T-helper 17 cell (primary cell): ENCODE data around the gene FAM174B. TPM values are rescaled to one million over a fixed set of nuclear protein-coding genes. Genes with fewer than 3 reads are reported as not detected.
"Not testable (repeated sequence)": the region's sequence is repeated elsewhere in the genome, so short reads cannot be mapped to it uniquely, and the experiment has no call there.

Source experiments
- ATAC-seq: fragments of 150-1000 bp; cut with Tn5 transposase; 2 replicates; pipeline ENCODE4 v1.10.0; 2021; ENCODE audit warnings: mild to moderate bottlenecking, moderate library complexity
- DNase-seq, 3 donors: peaks; one replicate each; pipeline versions ENCODE4 v3.0.0 to v3.0.0-alpha.2; 2020 to 2021
- H3K9me3 ChIP-seq: one replicate; pipeline ENCODE4 v1.7.0; 2013; ENCODE audit warnings: low read length, mild to moderate bottlenecking; ENCODE audit not compliant: control insufficient read depth, poor library complexity, severe bottlenecking
- H3K27ac Mint-ChIP-seq: one replicate; pipeline ENCODE4 v1.8.0; 2022; ENCODE audit warnings: mild to moderate bottlenecking, moderate library complexity, mixed read lengths
- H3K27me3 Mint-ChIP-seq: one replicate; pipeline ENCODE4 v1.8.0; 2022; ENCODE audit warnings: mixed read lengths
- H3K36me3 Mint-ChIP-seq: one replicate; pipeline ENCODE4 v1.8.0; 2022; ENCODE audit warnings: low read depth, mixed read lengths
- H3K4me1 Mint-ChIP-seq: one replicate; pipeline ENCODE4 v1.8.0; 2022; ENCODE audit warnings: mild to moderate bottlenecking, mixed read lengths
- H3K4me3 Mint-ChIP-seq: one replicate; pipeline ENCODE4 v1.8.0; 2022; ENCODE audit warnings: mild to moderate bottlenecking, moderate library complexity, mixed read lengths
- total RNA-seq, 4 donors: library from RNA in 2 of 4; stranded (reverse) in 2 of 4; gene quantifications; one replicate each; pipeline ENCODE4 v1.2.3 and lab custom pipeline; 2022 to 2026

FAM174B gene
- total RNA-seq, 2 donors from 2014 or later, result 3.5 to 4.3 TPM

DNA sequence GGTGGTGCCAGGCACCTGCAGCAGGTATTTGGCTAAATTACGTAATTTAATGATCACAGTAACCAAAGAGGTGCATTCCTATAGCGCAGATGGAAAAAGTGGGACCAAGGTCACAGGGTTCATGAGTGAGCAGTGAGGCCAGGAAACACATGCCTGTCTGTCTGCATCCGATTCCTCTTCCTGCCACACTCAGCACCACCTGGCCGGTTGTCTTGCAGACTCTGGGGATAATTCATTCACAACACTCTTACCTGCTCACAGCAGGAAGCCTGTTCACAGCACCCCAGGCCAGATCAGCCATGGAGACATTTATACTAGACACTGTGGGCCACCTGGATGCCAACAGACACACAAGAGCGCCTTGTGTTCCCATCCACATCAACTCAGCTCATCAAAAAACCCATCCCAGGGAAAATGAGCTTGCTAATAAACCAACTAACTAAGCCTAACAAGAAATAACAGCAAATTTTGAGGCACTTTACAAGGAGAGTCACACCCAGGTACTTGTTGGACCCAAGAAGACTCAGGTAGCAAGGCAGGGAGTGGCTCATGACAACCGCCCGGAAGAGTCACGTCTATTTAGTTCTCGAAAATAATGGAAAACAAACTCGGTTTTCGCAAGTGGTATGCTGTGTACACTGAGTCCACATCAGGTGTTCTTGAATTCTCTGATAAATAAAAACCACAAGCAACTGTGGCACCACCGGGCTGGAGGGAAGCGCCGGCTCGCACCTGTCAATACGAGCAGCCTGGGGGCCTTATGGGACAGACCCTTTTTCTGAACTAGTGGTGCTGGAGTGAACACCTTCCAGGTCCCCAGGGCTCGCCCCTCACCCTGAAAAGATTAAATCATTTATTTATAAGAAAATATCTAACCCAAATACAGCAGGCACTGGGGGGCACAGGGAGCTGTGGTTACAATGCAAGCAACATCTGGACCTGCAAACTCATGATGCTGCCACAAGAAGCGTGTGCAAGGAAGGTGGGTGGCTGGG lies 40.5 kb downstream of the FAM174B start:
- ATAC-seq (no peak), DNase-seq (no peak)
- H3K9me3 ChIP-seq, result no peaks in the 10 kb centered on the region
- Mint-ChIP-seq H3K36me3 (no peaks in the 10 kb centered on the region), H3K4me1 (no peaks in the 10 kb centered on the region), H3K27me3 (peaks cover 9% of the 10 kb centered on the region), H3K27ac (no peak overlapping the region), H3K4me3 (no peak overlapping the region)

DNA sequence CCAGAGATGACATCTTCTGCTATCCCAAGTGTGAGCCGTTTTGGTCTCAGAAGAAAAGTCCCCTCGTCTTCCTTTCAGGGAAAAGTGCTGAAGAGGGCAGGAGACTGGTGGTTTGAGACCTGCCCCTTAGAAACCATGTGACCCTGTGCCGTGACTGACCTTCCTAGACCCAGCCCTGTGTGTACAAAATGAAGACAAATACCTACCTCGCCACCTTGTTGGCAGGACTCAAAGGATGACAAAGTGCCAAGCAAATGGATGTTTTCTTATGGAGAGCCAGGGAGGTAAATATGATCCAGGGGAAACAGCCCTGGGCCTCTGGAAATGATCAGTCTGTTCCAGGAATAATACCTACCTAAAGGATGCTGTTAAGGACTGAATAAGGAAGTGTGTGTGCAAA lies 41.3 kb downstream of the FAM174B start:
- H3K9me3 ChIP-seq, result no peaks in the 10 kb centered on the region
- H3K4me1 Mint-ChIP-seq, result no peaks in the 10 kb centered on the region
- H3K27ac Mint-ChIP-seq, result no peak overlapping the region
- DNase-seq (no peak), ATAC-seq (no peak)
- peaks cover 9% of the 10 kb centered on the region for H3K27me3 Mint-ChIP-seq
- H3K4me3 Mint-ChIP-seq, result no peak overlapping the region
- H3K36me3 Mint-ChIP-seq, result no peaks in the 10 kb centered on the region

DNA sequence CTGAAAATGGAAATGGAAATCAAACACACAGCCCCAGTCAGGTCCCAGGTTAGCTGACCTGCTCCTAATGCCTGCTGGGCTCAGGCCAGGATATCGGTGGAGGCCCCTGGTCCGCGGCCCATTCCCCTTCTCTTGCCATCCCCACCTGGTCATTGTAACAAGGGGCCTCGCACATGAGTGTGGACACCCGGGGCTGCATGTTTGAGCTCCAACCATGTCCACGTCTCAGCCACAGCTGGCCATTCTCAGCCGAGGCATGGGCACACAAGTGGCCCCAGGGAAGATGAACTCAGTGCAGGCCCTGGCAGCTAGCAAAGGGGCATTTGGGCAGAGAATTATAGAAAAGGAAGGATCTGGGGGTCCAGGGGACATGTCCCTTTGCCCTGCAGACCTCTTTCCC lies 41.7 kb downstream of the FAM174B start:
- Mint-ChIP-seq H3K27me3 (peaks cover 9% of the 10 kb centered on the region), H3K36me3 (no peaks in the 10 kb centered on the region), H3K4me1 (no peaks in the 10 kb centered on the region), H3K4me3 (no peak overlapping the region), H3K27ac (no peak overlapping the region)
- DNase-seq (no peak), ATAC-seq (no peak)
- no peaks in the 10 kb centered on the region for H3K9me3 ChIP-seq

DNA sequence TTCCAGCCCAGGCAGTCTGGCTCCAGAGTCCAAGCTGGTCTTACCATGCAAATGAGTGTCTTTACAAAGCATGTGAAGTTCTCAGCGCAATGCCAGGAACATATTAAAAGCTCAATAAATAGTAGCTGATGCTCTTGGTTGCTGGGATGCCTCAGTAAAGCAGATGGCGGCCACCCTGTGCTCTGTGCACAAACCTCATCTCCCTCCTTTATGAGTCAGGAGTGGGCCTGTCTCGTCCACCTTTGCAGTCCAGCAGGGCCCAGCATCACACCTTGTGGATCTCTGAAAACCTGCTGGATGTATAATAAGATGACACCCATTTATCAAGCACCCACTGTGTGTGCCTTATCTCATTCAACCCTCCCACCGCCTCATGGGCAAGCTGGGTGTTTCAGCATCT lies 42.7 kb downstream of the FAM174B start:
- DNase-seq (no peak), ATAC-seq (no peak)
- H3K36me3 Mint-ChIP-seq, result no peaks in the 10 kb centered on the region
- peaks cover 16% of the 10 kb centered on the region for H3K27me3 Mint-ChIP-seq
- no peaks in the 10 kb centered on the region for H3K9me3 ChIP-seq
- no peak overlapping the region for H3K27ac Mint-ChIP-seq
- no peak overlapping the region for H3K4me3 Mint-ChIP-seq
- H3K4me1 Mint-ChIP-seq, result no peaks in the 10 kb centered on the region

DNA sequence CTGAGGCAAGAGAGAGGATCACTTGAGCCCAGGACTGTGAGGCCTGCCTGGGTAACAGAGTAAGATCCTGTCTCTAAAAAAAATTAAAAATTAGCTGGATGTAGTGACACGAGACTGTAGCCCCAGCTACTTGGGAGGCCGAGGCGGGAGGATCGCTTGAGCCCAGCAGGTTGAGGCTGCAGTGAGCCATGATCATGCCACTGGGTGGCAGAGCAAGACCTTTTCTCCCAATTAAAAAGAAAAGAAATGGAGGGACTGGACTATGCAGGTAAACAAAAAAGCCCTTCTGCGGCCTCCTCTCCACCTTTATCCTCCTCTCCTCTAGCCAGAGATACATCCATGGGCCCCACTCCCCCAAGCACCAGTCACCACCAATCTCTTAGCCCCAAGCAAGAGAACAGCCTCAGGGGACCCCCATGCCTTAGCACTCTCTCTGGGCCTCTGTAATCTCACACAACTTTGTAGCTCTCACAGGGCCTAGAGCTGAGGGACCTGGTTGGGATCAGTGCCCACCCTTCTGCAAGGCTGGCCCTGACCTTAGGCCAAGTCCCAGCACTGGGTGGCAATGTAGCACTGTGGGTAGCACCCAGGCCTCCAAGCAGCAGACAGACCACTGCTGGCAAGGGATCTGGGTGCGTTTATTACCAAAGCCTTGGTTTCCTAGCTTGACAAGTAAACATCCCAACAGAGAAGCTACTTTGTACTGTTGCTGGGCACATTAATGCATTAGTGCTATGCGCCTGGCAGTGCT lies 43.4 kb downstream of the FAM174B start:
- no peaks in the 10 kb centered on the region for H3K36me3 Mint-ChIP-seq
- no peak overlapping the region for H3K4me3 Mint-ChIP-seq
- DNase-seq, result no peak
- H3K9me3 ChIP-seq, result no peaks in the 10 kb centered on the region
- no peaks in the 10 kb centered on the region for H3K4me1 Mint-ChIP-seq
- ATAC-seq, result no peak
- H3K27me3 Mint-ChIP-seq, result peaks cover 17% of the 10 kb centered on the region
- no peak overlapping the region for H3K27ac Mint-ChIP-seq

DNA sequence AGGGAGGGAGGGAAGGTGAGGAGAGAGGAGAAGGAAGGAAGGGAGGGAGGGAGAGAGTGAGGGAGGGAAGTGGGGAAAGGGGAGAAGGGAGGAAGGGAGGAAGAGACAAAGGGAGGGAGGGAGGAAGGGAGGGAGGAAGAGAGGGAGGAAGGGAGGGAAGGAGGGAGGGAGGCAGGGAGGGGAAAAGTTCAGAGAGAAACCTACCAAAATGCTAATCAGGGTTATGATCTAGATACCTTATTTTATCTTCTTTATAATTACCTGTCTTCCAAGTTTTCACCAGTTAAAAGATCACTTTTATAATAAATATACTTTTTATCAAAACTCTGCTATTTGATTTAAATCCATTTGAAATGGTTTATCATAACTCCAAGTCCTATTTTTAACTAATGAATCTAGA lies 44.4 kb downstream of the FAM174B start:
- no peak overlapping the region for H3K4me3 Mint-ChIP-seq
- no peaks in the 10 kb centered on the region for H3K4me1 Mint-ChIP-seq
- no peaks in the 10 kb centered on the region for H3K9me3 ChIP-seq
- DNase-seq, result no peak
- ATAC-seq, result no peak
- H3K27ac Mint-ChIP-seq, result no peak overlapping the region
- H3K36me3 Mint-ChIP-seq, result no peaks in the 10 kb centered on the region
- peaks cover 22% of the 10 kb centered on the region for H3K27me3 Mint-ChIP-seq

DNA sequence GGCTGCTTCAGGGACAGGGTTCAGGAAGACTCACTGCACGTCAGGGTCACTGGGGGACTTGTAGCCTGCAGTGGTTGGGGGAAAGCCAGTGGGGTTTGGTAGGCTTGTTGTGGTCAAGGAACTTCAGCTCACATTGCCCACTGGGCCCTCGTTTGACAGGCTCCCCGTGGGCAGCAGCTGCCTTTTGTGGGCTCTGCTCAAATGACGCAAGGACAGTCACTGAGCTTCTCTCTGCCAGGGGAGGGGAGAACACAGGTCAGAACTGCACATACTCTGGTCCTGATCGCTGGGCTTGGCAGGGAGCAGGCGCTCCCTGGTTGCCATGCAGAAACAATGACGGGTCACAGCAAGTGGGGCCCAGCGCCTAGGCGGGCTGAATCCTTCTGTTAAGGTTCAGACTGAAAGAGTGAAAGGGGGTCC lies 45.5 kb downstream of the FAM174B start:
- Mint-ChIP-seq H3K4me1 (no peaks in the 10 kb centered on the region), H3K27me3 (peaks cover 31% of the 10 kb centered on the region), H3K36me3 (no peaks in the 10 kb centered on the region), H3K4me3 (no peak overlapping the region), H3K27ac (no peak overlapping the region)
- DNase-seq, result no peak
- no peaks in the 10 kb centered on the region for H3K9me3 ChIP-seq
- no peak for ATAC-seq

DNA sequence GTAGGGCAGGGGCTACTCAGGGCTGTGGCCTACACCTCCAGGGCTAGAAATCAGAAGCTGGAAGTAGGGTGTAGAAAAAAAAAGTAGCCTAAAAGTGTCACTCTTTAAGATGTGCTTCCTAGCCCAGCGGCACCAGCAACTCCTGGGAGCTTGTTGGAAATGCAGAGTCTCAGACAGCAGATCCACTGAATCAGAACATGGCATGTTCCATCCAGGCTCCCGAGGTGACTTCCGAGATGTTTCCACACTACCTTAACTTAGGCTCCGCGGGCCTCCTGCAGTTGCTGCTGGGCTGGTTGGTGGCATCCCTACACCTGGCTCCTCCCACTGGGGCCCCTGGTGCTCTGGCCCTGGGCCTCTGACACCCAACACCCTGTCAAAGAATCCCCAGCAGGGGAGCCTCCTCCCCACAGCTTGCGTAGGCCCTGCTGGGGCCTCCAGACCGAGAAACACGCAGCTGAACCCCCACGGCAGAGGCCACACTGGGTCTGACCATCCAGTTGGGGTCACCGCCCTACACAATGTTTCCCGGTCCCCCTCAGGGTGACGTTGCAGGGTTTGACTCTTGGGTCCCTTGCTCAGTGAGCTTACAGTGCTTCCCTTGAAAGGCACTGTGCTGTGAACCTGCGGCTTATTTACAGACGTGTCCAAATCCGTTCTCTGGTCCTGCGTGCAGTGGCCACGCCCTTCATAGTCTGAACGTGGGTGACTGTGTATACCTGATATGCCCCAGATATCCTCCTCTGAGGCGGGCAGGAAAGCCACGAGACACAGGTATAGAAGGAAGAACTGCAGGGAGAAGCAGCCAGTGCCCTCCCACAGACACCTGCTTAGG lies 46.5 kb downstream of the FAM174B start:
- H3K9me3 ChIP-seq, result no peaks in the 10 kb centered on the region
- DNase-seq, result no peak
- Mint-ChIP-seq H3K27me3 (peaks cover 32% of the 10 kb centered on the region), H3K4me3 (no peak overlapping the region), H3K4me1 (no peaks in the 10 kb centered on the region), H3K27ac (no peak overlapping the region), H3K36me3 (no peaks in the 10 kb centered on the region)
- no peak for ATAC-seq

DNA sequence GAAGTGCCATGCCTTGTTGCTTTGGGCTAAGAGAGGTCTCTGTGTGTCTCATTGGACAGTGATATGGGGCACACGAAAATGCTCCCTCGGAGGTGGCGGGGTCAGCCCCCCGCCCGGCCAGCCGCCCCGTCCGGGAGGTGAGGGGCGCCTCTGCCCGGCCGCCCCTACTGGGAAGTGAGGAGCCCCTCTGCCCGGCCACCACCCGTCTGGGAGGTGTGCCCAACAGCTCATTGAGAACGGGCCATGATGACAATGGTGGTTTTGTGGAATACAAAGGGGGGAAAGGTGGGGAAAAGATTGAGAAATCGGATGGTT lies 48.8 kb downstream of the FAM174B start:
- not testable (repeated sequence) for H3K9me3 ChIP-seq, DNase-seq, H3K4me3 Mint-ChIP-seq, H3K27ac Mint-ChIP-seq, H3K36me3 Mint-ChIP-seq, ATAC-seq, H3K4me1 Mint-ChIP-seq
- peaks cover 31% of the 10 kb centered on the region for H3K27me3 Mint-ChIP-seq

DNA sequence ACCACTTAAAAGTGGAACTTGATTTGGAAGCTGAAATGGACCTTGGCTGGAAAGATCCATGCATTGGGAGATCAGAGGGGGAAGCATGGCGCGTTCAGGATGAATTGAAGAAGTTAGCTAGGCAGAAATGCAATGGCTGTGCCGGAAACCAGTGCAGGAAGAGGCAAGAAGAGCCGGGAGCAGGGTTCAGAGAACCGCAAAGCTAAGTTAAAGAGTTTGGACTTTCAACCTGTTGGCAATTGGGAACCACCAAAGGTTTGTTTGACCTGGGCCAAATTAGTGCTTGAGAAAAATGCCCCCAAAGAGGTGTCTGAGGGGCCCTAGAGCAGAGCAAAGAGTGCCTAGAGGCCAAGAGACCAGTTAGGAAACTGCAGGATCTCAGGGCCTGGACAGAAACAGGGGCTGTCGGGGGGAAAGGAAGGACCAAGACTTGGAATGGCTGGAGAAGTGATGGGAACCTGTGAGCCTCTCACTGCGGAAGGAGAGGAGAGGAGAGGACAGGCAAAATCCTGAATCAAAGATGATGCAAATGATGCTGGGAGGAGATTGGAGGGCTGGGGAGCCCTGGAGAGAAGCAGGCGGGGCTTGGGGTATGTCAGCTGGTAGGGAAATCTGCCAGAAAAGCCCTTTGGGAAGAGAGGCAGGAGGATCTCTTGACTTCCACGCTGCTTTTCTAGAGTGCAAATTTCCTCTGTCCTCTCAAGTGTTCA lies 49.3 kb downstream of the FAM174B start:
- Mint-ChIP-seq H3K4me3 (no peak overlapping the region), H3K36me3 (no peaks in the 10 kb centered on the region), H3K4me1 (peaks cover 2% of the 10 kb centered on the region), H3K27ac (no peak overlapping the region), H3K27me3 (peaks cover 36% of the 10 kb centered on the region)
- ATAC-seq (no peak), DNase-seq (no peak)
- H3K9me3 ChIP-seq, result no peaks in the 10 kb centered on the region

DNA sequence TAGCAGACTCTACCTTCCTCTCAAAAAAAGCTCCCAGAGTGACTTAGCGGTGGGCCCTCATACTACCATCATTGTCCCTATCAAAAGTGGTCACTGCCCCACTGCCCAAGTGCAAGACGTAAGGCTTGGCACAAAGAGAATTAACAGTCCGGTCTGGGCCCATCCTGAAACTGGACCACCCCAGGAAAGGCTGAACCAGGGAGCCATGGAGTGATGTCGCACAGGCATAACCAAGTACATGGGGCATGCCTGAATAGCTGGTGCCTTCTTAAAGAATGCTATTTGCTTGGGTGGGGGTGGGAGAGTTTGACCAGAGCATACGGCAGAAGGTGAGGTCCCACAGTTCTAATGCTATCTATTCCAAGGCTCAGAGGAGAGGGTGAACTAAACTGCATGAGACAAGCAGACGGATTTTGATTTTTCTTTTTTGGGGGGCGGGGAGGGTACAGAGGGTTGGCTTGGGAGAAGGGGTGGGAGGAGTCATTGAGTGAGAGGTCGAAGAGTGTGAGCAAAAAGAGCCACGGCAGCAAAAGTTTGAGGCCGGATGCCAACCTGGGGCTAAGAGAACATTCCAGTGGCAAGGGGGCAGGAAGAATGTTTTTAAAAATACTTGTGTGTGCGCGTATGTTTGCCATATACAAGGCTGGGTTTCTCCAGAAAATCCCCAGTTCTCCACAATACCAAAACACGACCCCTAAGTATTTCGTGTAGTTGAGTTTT lies 50.2 kb downstream of the FAM174B start:
- ATAC-seq, result no peak
- Mint-ChIP-seq H3K4me3 (no peak overlapping the region), H3K27me3 (peaks cover 40% of the 10 kb centered on the region), H3K4me1 (peaks cover 2% of the 10 kb centered on the region), H3K27ac (no peak overlapping the region), H3K36me3 (no peaks in the 10 kb centered on the region)
- no peak for DNase-seq
- H3K9me3 ChIP-seq, result no peaks in the 10 kb centered on the region

DNA sequence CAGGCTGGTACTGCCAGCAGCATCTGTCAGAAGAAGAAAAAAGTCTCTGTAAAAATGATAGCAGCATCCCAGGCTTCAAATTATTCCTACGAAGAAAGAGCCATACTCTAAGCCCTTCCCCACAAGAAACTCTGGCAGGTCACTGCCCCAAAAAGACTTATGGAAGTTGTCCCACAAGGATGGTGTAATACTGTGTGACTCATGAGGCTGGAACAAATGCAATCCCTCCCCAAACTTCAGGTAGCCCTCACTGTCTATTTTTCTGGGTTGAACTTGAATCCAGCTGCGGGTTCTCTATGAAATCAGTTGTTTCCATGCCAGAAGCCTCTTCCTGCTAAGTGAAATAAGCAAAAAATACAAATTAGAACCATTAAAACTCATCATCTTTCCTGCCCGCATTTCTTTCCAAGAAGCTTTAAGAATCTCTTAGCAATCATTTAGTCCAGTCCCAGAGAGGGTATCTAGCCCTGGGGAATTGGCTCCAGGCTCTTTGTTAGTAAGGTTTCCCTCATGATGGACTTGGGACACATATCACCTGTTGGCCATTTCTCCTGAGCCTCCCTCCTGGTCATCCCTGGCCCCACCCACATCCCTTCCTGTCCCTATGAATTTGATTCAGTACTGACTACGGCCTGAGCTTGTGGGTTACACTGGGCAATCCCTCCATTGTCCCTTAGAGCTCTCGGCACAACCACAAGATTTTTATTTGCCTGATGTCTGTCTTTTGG lies 51.7 kb downstream of the FAM174B start:
- peaks cover 4% of the 10 kb centered on the region for H3K4me1 Mint-ChIP-seq
- DNase-seq (no peak), ATAC-seq (no peak)
- H3K27me3 Mint-ChIP-seq, result peaks cover 55% of the 10 kb centered on the region
- no peaks in the 10 kb centered on the region for H3K36me3 Mint-ChIP-seq
- no peaks in the 10 kb centered on the region for H3K9me3 ChIP-seq
- no peak overlapping the region for H3K27ac Mint-ChIP-seq
- H3K4me3 Mint-ChIP-seq, result no peak overlapping the region
